Gastrocnemius medialis (tissue), 4 donors: ENCODE results near the gene AGR3. TPM values are rescaled to one million over a fixed set of nuclear protein-coding genes. Genes with fewer than 3 reads are reported as not detected.

ENCODE experiments used
- ATAC-seq, 2 donors: fragments of 150-250 bp; one replicate each; pipeline ENCODE4 v1.9.1; 2016
- DNase-seq, 2 donors: peaks; one replicate each; pipeline ENCODE4 v3.0.0-alpha.2; 2019
- H3K27ac ChIP-seq, 4 donors: fragments of 200-600 bp; sonication (generic); 1 replicate in 1 of 4; 2 replicates in 3 of 4; pipeline ENCODE4 v1.5.1; 2016 to 2018; ENCODE audit warnings: mild to moderate bottlenecking in 2 of 4, moderate library complexity in 1 of 4
- H3K27me3 ChIP-seq, 3 donors: fragments of 200-600 bp; sonication (generic) in 2 of 3; 1 replicate in 1 of 3; 2 replicates in 2 of 3; pipeline versions ENCODE4 v1.5.1 to v1.6.0; 2016 to 2019; ENCODE audit warnings: mild to moderate bottlenecking in 1 of 3, moderate library complexity in 1 of 3
- H3K36me3 ChIP-seq, 2 donors: fragments of 200-600 bp; sonication (generic) in 1 of 2; one replicate each; pipeline ENCODE4 v1.5.1; 2017 to 2018
- H3K4me1 ChIP-seq, 2 donors: fragments of 200-600 bp; sonication (generic) in 1 of 2; one replicate each; pipeline ENCODE4 v1.5.1; 2016 to 2017; ENCODE audit warnings: mild to moderate bottlenecking in 2 of 2
- H3K4me3 ChIP-seq, 4 donors: fragments of 200-600 bp; sonication (generic) in 3 of 4; 1 replicate in 1 of 4; 2 replicates in 3 of 4; pipeline ENCODE4 v1.5.1; 2016 to 2019; ENCODE audit warnings: mild to moderate bottlenecking in 2 of 4
- H3K9me3 ChIP-seq, 3 donors: fragments of 200-600 bp; sonication (generic) in 2 of 3; 1 replicate in 1 of 3; 2 replicates in 2 of 3; pipeline ENCODE4 v1.5.1; 2016 to 2019
- POLR2A ChIP-seq, 2 donors: fragments of 450-650 bp; IDR thresholded peaks; one replicate each; pipeline ENCODE4 v1.6.1; 2017; ENCODE audit warnings: antibody characterized with exemption in 2 of 2, mild to moderate bottlenecking in 2 of 2, moderate library complexity in 2 of 2
- in situ Hi-C, 4 donors: fragments of 200-750 bp; cut with MboI; loops; one replicate each; pipeline versions ENCODE4 v1.15.0 to v1.8.0; 2017; ENCODE audit warnings: low sequenced_read_pairs in 4 of 4
- intact Hi-C: fragments of 100-400 bp; cut with DNase I; formaldehyde crosslinking; loops from one replicate; pipeline ENCODE4 v1.15.1; 2023; ENCODE audit warnings: low total_unique reads
- total RNA-seq, 4 donors: library from RNA; depleted of rRNA; stranded (reverse); fragments of >200 nt; gene quantifications; one replicate each; pipeline versions ENCODE4 v1.1.0 to v1.2.3, GENCODE V29; 2016
- TF ChIP-seq, protein P1 (sequence below), 5 experiments: fragments of 450-650 bp in 3 of 5; fragments of 200-600 bp in 2 of 5; sonication (generic) in 2 of 5; IDR thresholded peaks in 4 of 5; conservative IDR thresholded peaks in 1 of 5; 1 replicate in 4 of 5; 2 replicates in 1 of 5; pipeline ENCODE4 v1.5.1; 2016 to 2019; ENCODE audit warnings: antibody characterized with exemption in 5 of 5, mild to moderate bottlenecking in 3 of 5, moderate library complexity in 3 of 5

AGR3 gene
- total RNA-seq, 4 donors from 2014 or later: not detected

GRCh38 chr7:16838891-16839290 lies 42.9 kb downstream of the AGR3 start:
- Histone ChIP-seq H3K27ac (no peak overlapping the region), H3K4me3 (no peak overlapping the region), H3K4me1 (no peaks in the 10 kb centered on the region), H3K27me3 (no peaks in the 10 kb centered on the region), H3K36me3 (no peaks in the 10 kb centered on the region), H3K9me3 (no peaks in the 10 kb centered on the region)
- in situ Hi-C loops: no loop called here
- TF ChIP-seq, protein P1, sequence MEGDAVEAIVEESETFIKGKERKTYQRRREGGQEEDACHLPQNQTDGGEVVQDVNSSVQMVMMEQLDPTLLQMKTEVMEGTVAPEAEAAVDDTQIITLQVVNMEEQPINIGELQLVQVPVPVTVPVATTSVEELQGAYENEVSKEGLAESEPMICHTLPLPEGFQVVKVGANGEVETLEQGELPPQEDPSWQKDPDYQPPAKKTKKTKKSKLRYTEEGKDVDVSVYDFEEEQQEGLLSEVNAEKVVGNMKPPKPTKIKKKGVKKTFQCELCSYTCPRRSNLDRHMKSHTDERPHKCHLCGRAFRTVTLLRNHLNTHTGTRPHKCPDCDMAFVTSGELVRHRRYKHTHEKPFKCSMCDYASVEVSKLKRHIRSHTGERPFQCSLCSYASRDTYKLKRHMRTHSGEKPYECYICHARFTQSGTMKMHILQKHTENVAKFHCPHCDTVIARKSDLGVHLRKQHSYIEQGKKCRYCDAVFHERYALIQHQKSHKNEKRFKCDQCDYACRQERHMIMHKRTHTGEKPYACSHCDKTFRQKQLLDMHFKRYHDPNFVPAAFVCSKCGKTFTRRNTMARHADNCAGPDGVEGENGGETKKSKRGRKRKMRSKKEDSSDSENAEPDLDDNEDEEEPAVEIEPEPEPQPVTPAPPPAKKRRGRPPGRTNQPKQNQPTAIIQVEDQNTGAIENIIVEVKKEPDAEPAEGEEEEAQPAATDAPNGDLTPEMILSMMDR (IDR thresholded peaks at IDR 0.05 in 4 of 5, conservative IDR thresholded peaks at IDR 0.05 in 1 of 5): no peak
- no peak for TF ChIP-seq POLR2A (IDR thresholded peaks at IDR 0.05)
- DNase-seq (no peak), ATAC-seq (no peak)
- intact Hi-C loops: no loop called here

DNA sequence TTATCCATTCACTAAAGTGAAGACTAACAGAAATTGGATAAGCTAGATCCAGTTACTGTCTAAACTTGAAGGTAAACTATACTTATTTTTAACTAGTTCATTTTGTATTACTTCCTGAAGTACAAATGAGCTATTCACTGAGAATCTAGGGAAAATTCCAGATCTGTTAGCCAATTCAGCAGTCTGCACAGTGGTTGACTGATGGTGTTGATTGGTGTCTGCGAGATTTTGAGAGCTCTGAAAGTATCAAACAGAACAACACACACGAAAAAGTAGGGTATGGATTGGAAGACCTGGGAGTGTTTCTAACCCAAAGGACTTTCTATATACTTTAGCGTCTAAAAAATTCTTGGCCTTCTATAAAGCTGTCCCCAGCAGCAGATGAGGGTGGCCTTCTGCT lies 43.4 kb downstream of the AGR3 start:
- Histone ChIP-seq H3K36me3 (no peaks in the 10 kb centered on the region), H3K27me3 (no peaks in the 10 kb centered on the region), H3K4me1 (no peaks in the 10 kb centered on the region), H3K4me3 (no peak overlapping the region), H3K9me3 (no peaks in the 10 kb centered on the region), H3K27ac (no peak overlapping the region)
- DNase-seq: no peak
- TF ChIP-seq, protein P1 (IDR thresholded peaks at IDR 0.05 in 4 of 5, conservative IDR thresholded peaks at IDR 0.05 in 1 of 5): no peak
- TF ChIP-seq POLR2A (IDR thresholded peaks at IDR 0.05): no peak
- intact Hi-C loops (no loop called here), in situ Hi-C loops (no loop called here)
- ATAC-seq: no peak

DNA sequence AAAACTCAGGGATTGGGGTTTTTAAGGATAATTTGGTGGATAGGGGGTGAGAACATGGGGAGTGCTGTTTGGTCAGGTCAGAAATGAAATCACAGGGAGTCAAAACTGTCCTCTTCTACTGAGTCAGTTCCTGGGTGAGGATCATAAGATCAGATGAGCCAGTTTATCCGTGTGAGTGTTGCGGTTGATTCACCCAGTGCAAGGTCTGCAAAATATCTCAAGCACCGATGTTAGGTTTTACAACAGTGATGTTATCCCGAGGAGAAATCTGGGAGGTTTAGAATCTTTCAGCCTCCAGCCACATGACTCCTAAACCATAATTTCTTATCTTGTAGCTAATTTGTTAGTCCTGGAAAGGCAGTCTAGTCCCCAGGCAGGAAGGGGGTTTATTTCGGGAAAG lies 45.3 kb downstream of the AGR3 start:
- no peaks in the 10 kb centered on the region for H3K27me3 ChIP-seq
- no peaks in the 10 kb centered on the region for H3K4me1 ChIP-seq
- H3K4me3 ChIP-seq: no peak overlapping the region
- no peaks in the 10 kb centered on the region for H3K9me3 ChIP-seq
- H3K36me3 ChIP-seq: no peaks in the 10 kb centered on the region
- ATAC-seq (no peak), DNase-seq (no peak)
- in situ Hi-C loops (no loop called here), intact Hi-C loops (no loop called here)
- no peak overlapping the region for H3K27ac ChIP-seq
- TF ChIP-seq, protein P1 (IDR thresholded peaks at IDR 0.05 in 4 of 5, conservative IDR thresholded peaks at IDR 0.05 in 1 of 5): no peak
- no peak for TF ChIP-seq POLR2A (IDR thresholded peaks at IDR 0.05)

- TF ChIP-seq, protein P1 (IDR thresholded peaks at IDR 0.05 in 4 of 5, conservative IDR thresholded peaks at IDR 0.05 in 1 of 5): no peak
- TF ChIP-seq POLR2A (IDR thresholded peaks at IDR 0.05): no peak
- DNase-seq: no peak
- Histone ChIP-seq H3K36me3 (no peaks in the 10 kb centered on the region), H3K9me3 (no peaks in the 10 kb centered on the region), H3K4me1 (no peaks in the 10 kb centered on the region), H3K27me3 (no peaks in the 10 kb centered on the region), H3K27ac (no peak overlapping the region), H3K4me3 (no peak overlapping the region)
- in situ Hi-C loops: no loop called here
- ATAC-seq: no peak
- intact Hi-C loops: no loop called here
These were observed 48.4 kb downstream of the AGR3 start for GRCh38 chr7:16833373-16833772.

DNA sequence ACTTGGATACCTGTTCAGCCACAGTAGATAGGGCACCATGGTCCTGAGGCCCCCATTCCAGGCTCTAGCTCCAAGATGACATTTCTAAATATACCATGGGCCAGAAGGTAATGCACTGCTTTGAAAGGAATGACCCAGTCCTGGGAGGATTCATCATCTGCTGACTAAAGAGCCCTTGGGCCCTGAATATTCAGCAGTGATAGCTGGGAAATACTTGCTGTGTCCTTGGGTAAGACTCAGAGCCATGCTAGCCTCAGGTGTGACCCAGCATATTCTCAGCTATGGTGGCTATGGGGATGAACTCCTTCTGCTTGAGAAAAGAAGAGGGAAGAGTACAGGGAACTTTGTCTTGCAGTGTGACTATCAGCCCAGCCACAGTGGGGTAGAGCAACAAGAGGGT lies 55.7 kb downstream of the AGR3 start:
- DNase-seq: no peak
- H3K9me3 ChIP-seq: no peaks in the 10 kb centered on the region
- H3K36me3 ChIP-seq: no peaks in the 10 kb centered on the region
- no peak for ATAC-seq
- H3K27ac ChIP-seq: no peak overlapping the region
- H3K4me1 ChIP-seq: no peaks in the 10 kb centered on the region
- TF ChIP-seq POLR2A (IDR thresholded peaks at IDR 0.05): no peak
- TF ChIP-seq, protein P1 (IDR thresholded peaks at IDR 0.05 in 4 of 5, conservative IDR thresholded peaks at IDR 0.05 in 1 of 5): no peak
- in situ Hi-C loops (no loop called here), intact Hi-C loops (no loop called here)
- H3K27me3 ChIP-seq: no peaks in the 10 kb centered on the region
- no peak overlapping the region for H3K4me3 ChIP-seq
